HUES48 (cell line): ENCODE measurements around the gene GRIA3.

ENCODE experiments used
- H3K27ac ChIP-seq: one replicate; pipeline ENCODE4 v1.7.0; 2013; ENCODE audit warnings: low read depth, low read length, inconsistent platforms
- H3K27me3 ChIP-seq: 2 replicates; pipeline ENCODE4 v1.6.1; 2013; ENCODE audit warnings: mild to moderate bottlenecking, low read length; ENCODE audit not compliant: control insufficient read depth, insufficient read depth
- H3K36me3 ChIP-seq: 2 replicates; pipeline ENCODE4 v1.6.1; 2013; ENCODE audit warnings: low read length; ENCODE audit not compliant: control insufficient read depth, insufficient read depth
- H3K4me1 ChIP-seq: 2 replicates; pipeline ENCODE4 v1.6.1; 2013; ENCODE audit warnings: mild to moderate bottlenecking, low read length; ENCODE audit not compliant: control insufficient read depth, insufficient read depth
- H3K4me3 ChIP-seq: 2 replicates; pipeline ENCODE4 v1.5.1; 2013; ENCODE audit warnings: mild to moderate bottlenecking, low read depth, low read length
- H3K9ac ChIP-seq: 2 replicates; pipeline ENCODE4 v1.6.1; 2013; ENCODE audit warnings: mild to moderate bottlenecking, low read depth, low read length, moderate library complexity
- H3K9me3 ChIP-seq: 2 replicates; pipeline ENCODE4 v1.6.1; 2013; ENCODE audit warnings: low read length; ENCODE audit not compliant: control insufficient read depth, insufficient read depth

GRIA3 gene

DNA sequence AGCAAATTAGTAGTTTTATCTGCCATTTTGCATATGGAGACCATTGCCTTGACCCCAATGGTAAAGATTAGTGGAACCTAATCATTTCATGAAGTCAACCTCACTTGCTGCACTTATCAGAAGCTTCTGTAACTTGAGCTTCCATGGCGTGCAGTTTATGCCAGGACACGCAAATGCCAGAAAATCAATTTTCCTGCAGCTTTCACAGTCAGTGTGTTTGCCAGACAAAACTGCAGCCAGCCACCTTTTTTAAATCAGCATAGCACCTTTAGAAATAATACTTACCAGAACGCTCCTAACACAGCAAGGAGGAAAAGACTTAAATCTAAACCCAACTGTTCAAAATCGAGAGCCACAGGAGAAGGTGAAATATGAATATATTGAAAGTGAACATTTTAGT, 265.3 kb downstream of the GRIA3 start:
- no peaks in the 10 kb centered on the region for H3K36me3 ChIP-seq
- H3K4me1 ChIP-seq: no peaks in the 10 kb centered on the region
- H3K9ac ChIP-seq: no peak overlapping the region
- H3K27ac ChIP-seq: no peak overlapping the region
- H3K4me3 ChIP-seq: no peak overlapping the region
- no peaks in the 10 kb centered on the region for H3K9me3 ChIP-seq
- no peaks in the 10 kb centered on the region for H3K27me3 ChIP-seq

GRCh38 chrX:123450222-123450621, 266.1 kb downstream of the GRIA3 start:
- Histone ChIP-seq H3K4me3 (no peak overlapping the region), H3K4me1 (no peaks in the 10 kb centered on the region), H3K9ac (no peak overlapping the region), H3K27ac (no peak overlapping the region), H3K36me3 (no peaks in the 10 kb centered on the region), H3K9me3 (no peaks in the 10 kb centered on the region), H3K27me3 (no peaks in the 10 kb centered on the region)

DNA sequence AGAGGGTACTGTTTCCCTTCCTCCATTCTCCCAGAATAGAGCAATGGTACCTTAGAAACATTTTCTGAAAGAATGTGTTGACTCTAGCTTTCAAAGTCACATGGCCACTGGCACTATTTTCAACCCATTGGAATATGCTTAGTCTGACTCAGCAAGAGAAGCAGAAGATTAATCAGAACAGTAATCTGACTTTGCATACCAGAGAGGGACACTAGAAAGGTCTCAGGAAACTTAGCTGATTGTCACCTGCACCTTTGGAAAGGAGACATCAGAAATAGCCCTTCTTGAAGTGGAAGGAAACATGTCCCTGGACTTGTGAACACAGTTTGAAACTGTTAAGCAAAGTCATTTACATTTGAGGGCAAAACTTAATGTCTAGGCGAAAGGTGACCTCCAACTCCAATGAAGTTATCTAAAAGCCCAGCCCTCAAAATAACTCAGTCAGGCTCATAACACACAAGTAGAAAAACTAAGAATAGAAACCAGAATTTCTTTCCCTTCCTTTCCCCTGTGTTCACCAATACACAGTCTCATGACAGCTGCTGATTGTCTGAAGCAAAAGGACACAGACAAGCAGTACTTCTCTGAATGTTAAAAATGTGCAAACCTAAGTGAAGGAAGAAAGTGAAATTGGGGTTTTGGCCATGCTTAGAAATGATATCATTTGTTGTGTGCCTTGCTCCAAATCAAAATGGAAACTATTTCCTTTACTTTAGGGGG, 270.8 kb downstream of the GRIA3 start:
- no peaks in the 10 kb centered on the region for H3K9me3 ChIP-seq
- H3K4me1 ChIP-seq: no peaks in the 10 kb centered on the region
- no peaks in the 10 kb centered on the region for H3K27me3 ChIP-seq
- H3K9ac ChIP-seq: no peak overlapping the region
- H3K4me3 ChIP-seq: no peak overlapping the region
- no peaks in the 10 kb centered on the region for H3K36me3 ChIP-seq
- H3K27ac ChIP-seq: no peak overlapping the region

GRCh38 chrX:123455693-123456092, 271.6 kb downstream of the GRIA3 start:
- Histone ChIP-seq H3K4me3 (no peak overlapping the region), H3K4me1 (no peaks in the 10 kb centered on the region), H3K27ac (no peak overlapping the region), H3K9me3 (no peaks in the 10 kb centered on the region), H3K27me3 (no peaks in the 10 kb centered on the region), H3K36me3 (no peaks in the 10 kb centered on the region), H3K9ac (no peak overlapping the region)

DNA sequence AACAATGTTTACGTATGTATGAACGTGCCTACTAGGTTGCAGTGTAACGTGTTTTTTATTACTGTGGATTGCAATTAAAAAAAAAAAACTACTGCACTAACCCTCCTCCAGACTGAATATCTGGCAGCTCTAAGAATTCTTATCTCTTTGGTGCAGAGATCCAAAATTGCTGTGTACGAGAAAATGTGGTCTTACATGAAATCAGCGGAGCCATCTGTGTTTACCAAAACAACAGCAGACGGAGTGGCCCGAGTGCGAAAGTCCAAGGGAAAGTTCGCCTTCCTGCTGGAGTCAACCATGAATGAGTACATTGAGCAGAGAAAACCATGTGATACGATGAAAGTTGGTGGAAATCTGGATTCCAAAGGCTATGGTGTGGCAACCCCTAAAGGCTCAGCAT, 280.6 kb downstream of the GRIA3 start:
- Histone ChIP-seq H3K9ac (no peak overlapping the region), H3K4me1 (peaks cover 16% of the 10 kb centered on the region), H3K9me3 (no peaks in the 10 kb centered on the region), H3K4me3 (no peak overlapping the region), H3K27me3 (0 out of 2 replicates have a peak, but pooled peaks cover 3% of the 10 kb centered on the region), H3K27ac (no peak overlapping the region), H3K36me3 (no peaks in the 10 kb centered on the region)

GRCh38 chrX:123468481-123468880, 284.4 kb downstream of the GRIA3 start:
- no peaks in the 10 kb centered on the region for H3K36me3 ChIP-seq
- no peaks in the 10 kb centered on the region for H3K9me3 ChIP-seq
- H3K9ac ChIP-seq: no peak overlapping the region
- H3K27me3 ChIP-seq: 0 out of 2 replicates have a peak, but pooled peaks cover 3% of the 10 kb centered on the region
- no peak overlapping the region for H3K27ac ChIP-seq
- H3K4me3 ChIP-seq: no peak overlapping the region
- peaks cover 16% of the 10 kb centered on the region for H3K4me1 ChIP-seq

- H3K4me1 ChIP-seq: no peaks in the 10 kb centered on the region
- H3K9ac ChIP-seq: no peak overlapping the region
- no peaks in the 10 kb centered on the region for H3K9me3 ChIP-seq
- H3K27me3 ChIP-seq: no peaks in the 10 kb centered on the region
- no peak overlapping the region for H3K4me3 ChIP-seq
- no peaks in the 10 kb centered on the region for H3K36me3 ChIP-seq
- H3K27ac ChIP-seq: no peak overlapping the region
Measured at GRCh38 chrX:123475068-123475724, 291.1 kb downstream of the GRIA3 start.

DNA sequence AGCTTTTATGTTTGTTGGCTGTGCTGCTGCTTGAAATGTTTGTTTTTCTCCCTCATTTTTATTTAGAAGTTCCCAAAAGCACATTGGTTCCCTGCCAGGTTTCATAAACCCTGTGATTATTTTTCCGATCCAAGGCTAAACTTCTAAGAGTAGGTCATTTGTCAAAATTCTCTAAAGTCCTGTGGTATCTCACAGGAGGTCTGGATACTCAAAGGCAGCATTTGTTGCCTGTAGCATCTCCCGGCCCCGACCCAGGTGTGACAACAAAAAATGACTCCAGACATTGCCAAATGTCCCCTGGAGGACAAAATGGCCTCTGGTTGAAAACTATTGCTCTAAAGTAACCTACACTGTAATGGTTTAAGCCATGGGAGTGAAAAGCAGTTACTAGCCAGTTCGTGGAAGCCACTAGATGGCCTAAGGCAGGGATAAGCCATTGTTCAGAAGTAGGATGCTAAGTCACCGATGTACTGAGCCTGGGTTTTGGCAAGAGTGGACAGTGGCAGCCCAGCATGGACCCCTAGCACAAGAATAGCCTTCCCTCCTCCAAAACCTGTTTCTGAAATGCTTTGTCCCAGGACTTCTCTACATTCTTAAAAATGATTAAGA, 292.6 kb downstream of the GRIA3 start:
- no peak overlapping the region for H3K27ac ChIP-seq
- no peaks in the 10 kb centered on the region for H3K36me3 ChIP-seq
- no peaks in the 10 kb centered on the region for H3K27me3 ChIP-seq
- no peaks in the 10 kb centered on the region for H3K9me3 ChIP-seq
- peaks cover 4% of the 10 kb centered on the region; the same call in 1 of the 2 replicates for H3K4me1 ChIP-seq
- H3K9ac ChIP-seq: no peak overlapping the region
- H3K4me3 ChIP-seq: no peak overlapping the region

- H3K9me3 ChIP-seq: no peaks in the 10 kb centered on the region
Measured at GRCh38 chrX:123477673-123478072, 293.6 kb downstream of the GRIA3 start.

DNA sequence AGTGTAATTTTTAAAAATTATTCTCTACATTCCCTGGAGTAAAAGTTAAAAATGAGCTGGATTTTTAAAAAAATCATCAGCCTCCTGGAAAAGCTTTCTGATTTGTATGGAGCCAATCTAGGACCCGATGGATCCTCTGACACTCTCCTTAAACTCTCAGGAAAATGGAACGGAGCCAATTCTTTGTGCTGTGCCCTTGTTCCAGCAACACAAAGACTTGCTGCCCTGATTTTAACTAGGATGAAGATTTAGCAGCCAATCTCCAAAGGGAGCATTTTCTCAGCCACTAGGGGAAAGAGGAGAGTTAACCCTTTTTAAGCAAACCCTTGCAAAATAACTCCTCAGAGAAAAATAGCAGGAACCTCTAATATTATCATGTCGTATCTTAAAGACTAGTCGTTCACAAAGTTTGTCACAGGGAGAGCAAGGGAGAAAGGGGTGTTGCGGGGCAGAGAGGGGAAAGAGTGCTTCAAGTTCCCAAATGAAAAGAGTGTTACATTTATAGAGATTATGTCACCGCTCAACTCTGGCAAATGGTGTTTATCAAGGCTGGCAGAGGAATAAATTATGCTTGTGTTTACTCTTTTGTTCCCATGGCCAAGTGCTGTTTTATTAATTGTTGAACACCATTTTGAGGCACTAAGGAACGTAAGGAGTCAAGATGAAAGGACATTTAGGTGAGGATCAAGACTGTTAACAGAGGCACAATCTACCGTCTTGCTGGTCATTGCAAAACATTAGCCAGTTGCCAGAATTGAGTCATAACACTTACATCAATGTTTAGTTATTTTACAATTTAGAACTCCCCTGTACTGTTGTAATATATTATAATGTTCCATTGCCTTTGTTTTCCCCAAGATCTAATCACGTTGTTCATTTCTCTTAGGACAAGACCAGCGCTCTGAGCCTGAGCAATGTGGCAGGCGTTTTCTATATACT, 298.1 kb downstream of the GRIA3 start:
- no peak overlapping the region for H3K27ac ChIP-seq
- no peak overlapping the region for H3K9ac ChIP-seq
- no peaks in the 10 kb centered on the region for H3K36me3 ChIP-seq
- no peak overlapping the region for H3K4me3 ChIP-seq
- peaks cover 11% of the 10 kb centered on the region for H3K4me1 ChIP-seq
- no peaks in the 10 kb centered on the region for H3K9me3 ChIP-seq
- no peaks in the 10 kb centered on the region for H3K27me3 ChIP-seq

More at GRCh38 chrX:123477673-123478072, 293.6 kb downstream of the GRIA3 start:
- Histone ChIP-seq H3K27ac (no peak overlapping the region), H3K4me3 (no peak overlapping the region), H3K27me3 (no peaks in the 10 kb centered on the region), H3K4me1 (peaks cover 11% of the 10 kb centered on the region), H3K36me3 (no peaks in the 10 kb centered on the region), H3K9ac (no peak overlapping the region)
